ENCODE results near the gene GTF3C4. TPM values are rescaled to one million over a fixed set of nuclear protein-coding genes. Genes with fewer than 3 reads are reported as not detected.

GTF3C4 gene
- total RNA-seq, 2 donors from 2014 or later, result 6.2 to 6.9 TPM

DNA sequence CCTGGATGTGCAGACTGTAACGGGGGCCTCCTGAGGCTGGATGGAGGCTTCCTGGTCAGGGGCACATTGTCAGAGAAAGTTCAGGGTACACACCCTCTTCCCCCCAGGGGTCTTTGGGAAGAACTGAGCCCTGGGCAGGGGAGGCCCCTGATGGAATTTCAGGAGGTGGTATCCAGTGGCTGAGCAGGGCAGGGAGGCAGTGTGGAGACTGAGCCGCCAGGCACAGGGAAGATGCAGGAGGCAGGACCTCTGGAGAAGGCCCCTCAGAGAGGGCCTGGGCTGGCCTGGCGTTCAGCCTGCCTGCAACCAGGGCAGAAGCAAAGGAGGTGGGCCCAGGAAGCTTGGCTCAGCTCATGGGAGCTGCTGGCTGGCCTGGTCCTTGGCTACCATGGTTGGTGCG, 53.5 kb downstream of the GTF3C4 start:
- H3K36me3 ChIP-seq (replicated peaks in 1 of 2; ENCODE audit: insufficient read depth in 1 of 2, low read depth in 2 of 2), result no peaks in the 10 kb centered on the region
- no peaks in the 10 kb centered on the region for H3K9me3 ChIP-seq
- no peaks in the 10 kb centered on the region for H3K4me1 ChIP-seq
- DNase-seq, result no peak
- H3K27ac ChIP-seq, result no peak overlapping the region
- TF ChIP-seq, protein P1, sequence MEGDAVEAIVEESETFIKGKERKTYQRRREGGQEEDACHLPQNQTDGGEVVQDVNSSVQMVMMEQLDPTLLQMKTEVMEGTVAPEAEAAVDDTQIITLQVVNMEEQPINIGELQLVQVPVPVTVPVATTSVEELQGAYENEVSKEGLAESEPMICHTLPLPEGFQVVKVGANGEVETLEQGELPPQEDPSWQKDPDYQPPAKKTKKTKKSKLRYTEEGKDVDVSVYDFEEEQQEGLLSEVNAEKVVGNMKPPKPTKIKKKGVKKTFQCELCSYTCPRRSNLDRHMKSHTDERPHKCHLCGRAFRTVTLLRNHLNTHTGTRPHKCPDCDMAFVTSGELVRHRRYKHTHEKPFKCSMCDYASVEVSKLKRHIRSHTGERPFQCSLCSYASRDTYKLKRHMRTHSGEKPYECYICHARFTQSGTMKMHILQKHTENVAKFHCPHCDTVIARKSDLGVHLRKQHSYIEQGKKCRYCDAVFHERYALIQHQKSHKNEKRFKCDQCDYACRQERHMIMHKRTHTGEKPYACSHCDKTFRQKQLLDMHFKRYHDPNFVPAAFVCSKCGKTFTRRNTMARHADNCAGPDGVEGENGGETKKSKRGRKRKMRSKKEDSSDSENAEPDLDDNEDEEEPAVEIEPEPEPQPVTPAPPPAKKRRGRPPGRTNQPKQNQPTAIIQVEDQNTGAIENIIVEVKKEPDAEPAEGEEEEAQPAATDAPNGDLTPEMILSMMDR (IDR thresholded peaks at IDR 0.05), result no peak
- no peak for TF ChIP-seq POLR2A (IDR thresholded peaks at IDR 0.05)
- H3K27me3 ChIP-seq, result no peaks in the 10 kb centered on the region
- intact Hi-C loops (cut with DNase I), result no loop called here
- H3K4me3 ChIP-seq, result no peak overlapping the region
- WGBS, 2 donors, result 81 to 83% methylated on average over 2 to 4 of the region's 4 CpGs
- no peak for ATAC-seq

DNA sequence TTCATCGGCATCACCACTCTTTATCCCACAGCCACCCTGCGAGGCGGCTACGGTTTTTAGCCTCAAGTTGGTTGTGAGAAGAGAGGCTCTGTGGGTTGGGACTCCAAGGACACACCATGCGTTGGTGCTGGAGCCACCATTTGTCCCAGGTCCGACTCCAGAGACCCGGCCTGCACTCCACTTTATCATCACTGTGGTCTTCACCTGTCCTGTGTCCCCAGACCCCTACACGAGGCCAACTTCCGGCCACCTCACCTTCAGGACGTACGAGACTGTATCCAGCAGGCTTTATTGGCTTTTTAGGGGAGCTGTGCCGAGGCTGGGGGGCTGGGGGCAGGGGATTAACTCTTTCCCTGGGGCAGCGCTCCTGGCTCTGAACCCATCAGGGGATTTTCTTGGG, 55.0 kb downstream of the GTF3C4 start:
- H3K9me3 ChIP-seq, result no peaks in the 10 kb centered on the region
- DNase-seq (no peak), ATAC-seq (no peak)
- H3K36me3 ChIP-seq (replicated peaks in 1 of 2; ENCODE audit: insufficient read depth in 1 of 2, low read depth in 2 of 2), result no peaks in the 10 kb centered on the region
- TF ChIP-seq, protein P1 (IDR thresholded peaks at IDR 0.05), result no peak
- intact Hi-C loops (cut with DNase I), result no loop called here
- H3K27me3 ChIP-seq, result no peaks in the 10 kb centered on the region
- H3K4me3 ChIP-seq, result no peak overlapping the region
- no peak overlapping the region for H3K27ac ChIP-seq
- no peaks in the 10 kb centered on the region for H3K4me1 ChIP-seq
- WGBS, 2 donors, result 85 to 89% methylated on average over 8 to 10 of the region's 13 CpGs

- no peak overlapping the region for H3K4me3 ChIP-seq
- H3K27me3 ChIP-seq, result no peaks in the 10 kb centered on the region
- DNase-seq, result no peak
- no peak overlapping the region for H3K27ac ChIP-seq
- H3K4me1 ChIP-seq, result no peaks in the 10 kb centered on the region
- WGBS, 2 donors, result 64 to 68% methylated on average over 8 of the region's 8 CpGs
- no peaks in the 10 kb centered on the region for H3K9me3 ChIP-seq
- no peaks in the 10 kb centered on the region for H3K36me3 ChIP-seq (replicated peaks in 1 of 2; ENCODE audit: insufficient read depth in 1 of 2, low read depth in 2 of 2)
- no peak for TF ChIP-seq POLR2A (IDR thresholded peaks at IDR 0.05)
- TF ChIP-seq, protein P1 (IDR thresholded peaks at IDR 0.05), result no peak
- no peak for ATAC-seq
- intact Hi-C loops (cut with DNase I), result no loop called here
Observed at GRCh38 chr9:132726576-132727130, 56.4 kb downstream of the GTF3C4 start.

DNA sequence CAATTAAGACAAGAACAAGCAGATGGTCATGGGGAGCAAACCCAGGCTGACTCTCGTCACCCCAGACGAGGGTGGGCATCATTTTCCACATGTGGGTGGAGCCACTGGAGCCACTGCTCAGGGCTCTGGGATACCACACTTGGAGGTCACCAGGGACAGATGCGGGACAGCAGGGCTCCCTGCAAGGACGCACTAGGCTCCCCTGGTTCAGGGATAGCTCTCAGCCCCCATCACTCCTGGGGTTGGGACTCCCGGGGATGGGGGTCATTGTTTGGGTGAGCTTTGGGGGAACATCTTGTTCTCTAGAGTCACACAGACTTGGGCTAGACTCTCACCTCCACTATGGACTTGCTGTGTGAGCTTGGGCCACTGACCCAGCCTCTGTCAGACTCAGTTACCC, 57.8 kb downstream of the GTF3C4 start:
- TF ChIP-seq POLR2A (IDR thresholded peaks at IDR 0.05), result no peak
- TF ChIP-seq, protein P1 (IDR thresholded peaks at IDR 0.05), result no peak
- 64 to 81% methylated on average over 3 to 5 of the region's 5 CpGs for WGBS, 2 donors
- no peak for ATAC-seq
- H3K27me3 ChIP-seq, result no peaks in the 10 kb centered on the region
- no peaks in the 10 kb centered on the region for H3K9me3 ChIP-seq
- no peak overlapping the region for H3K4me3 ChIP-seq
- no peak for DNase-seq
- H3K27ac ChIP-seq, result no peak overlapping the region
- intact Hi-C loops (cut with DNase I), result no loop called here
- H3K36me3 ChIP-seq (replicated peaks in 1 of 2; ENCODE audit: insufficient read depth in 1 of 2, low read depth in 2 of 2), result no peaks in the 10 kb centered on the region
- no peaks in the 10 kb centered on the region for H3K4me1 ChIP-seq

GRCh38 chr9:132728497-132728896, 58.2 kb downstream of the GTF3C4 start:
- intact Hi-C loops (cut with DNase I), result no loop called here
- DNase-seq, result no peak
- no peak overlapping the region for H3K4me3 ChIP-seq
- WGBS, 2 donors, result 45 to 67% methylated on average over 2 of the region's 2 CpGs
- no peaks in the 10 kb centered on the region for H3K27me3 ChIP-seq
- ATAC-seq, result no peak
- TF ChIP-seq, protein P1 (IDR thresholded peaks at IDR 0.05), result no peak
- TF ChIP-seq POLR2A (IDR thresholded peaks at IDR 0.05), result no peak
- no peaks in the 10 kb centered on the region for H3K36me3 ChIP-seq (replicated peaks in 1 of 2; ENCODE audit: insufficient read depth in 1 of 2, low read depth in 2 of 2)
- no peaks in the 10 kb centered on the region for H3K4me1 ChIP-seq
- H3K27ac ChIP-seq, result no peak overlapping the region
- no peaks in the 10 kb centered on the region for H3K9me3 ChIP-seq

Data from body of pancreas (tissue), 4 donors.